Erythroblast (primary cell): ENCODE results near the gene FAM47E.

Experiments used
- GATA1 ChIP-seq: IDR thresholded peaks from 2 replicates; pipeline ENCODE4 v1.6.1; 2011; ENCODE audit warnings: low read depth, mild to moderate bottlenecking, control low read depth, low read length, moderate library complexity
- POLR2A ChIP-seq: IDR thresholded peaks from 2 replicates; pipeline ENCODE4 v1.6.1; 2011; ENCODE audit warnings: mild to moderate bottlenecking, low read length

GRCh38 chr4:76322236-76322635 is 70.7 kb downstream of the FAM47E start:
- TF ChIP-seq POLR2A (no peak), GATA1 (no peak)
